ENCODE measurements around the gene PDE3B. TPM values are rescaled to one million over a fixed set of nuclear protein-coding genes. Genes with fewer than 3 reads are reported as not detected.

PDE3B gene
- total RNA-seq, 1 experiment from 2014 or later = 6.7 TPM

DNA sequence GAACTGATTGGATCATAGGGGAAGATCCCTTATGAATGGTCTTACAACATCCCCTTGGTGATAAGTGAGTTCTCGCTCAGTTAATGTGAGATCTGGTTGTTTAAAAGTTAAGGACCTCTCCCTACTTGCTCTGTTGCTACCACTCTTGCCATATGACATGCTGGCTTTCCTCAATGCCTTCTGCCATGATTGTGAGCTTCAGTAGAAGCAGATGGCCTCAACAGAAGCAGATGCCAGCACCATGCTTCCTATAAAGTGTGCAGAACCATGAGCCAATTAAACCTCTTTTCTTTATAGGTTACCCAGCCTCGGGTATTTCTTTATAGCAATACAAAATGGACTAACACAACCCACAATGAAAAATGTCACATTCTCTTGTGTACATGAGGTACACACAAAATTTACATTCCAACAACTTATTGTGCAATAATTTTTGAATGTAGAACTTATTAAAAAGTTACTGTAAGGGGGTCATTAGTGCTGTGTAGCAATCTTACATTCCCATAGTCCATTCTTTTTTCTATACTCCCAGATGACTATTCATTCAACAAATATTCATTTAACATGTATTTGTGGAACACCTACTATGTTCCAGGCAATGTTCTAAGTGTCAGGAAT, 238.1 kb downstream of the PDE3B start:
- TF ChIP-seq, protein P1, sequence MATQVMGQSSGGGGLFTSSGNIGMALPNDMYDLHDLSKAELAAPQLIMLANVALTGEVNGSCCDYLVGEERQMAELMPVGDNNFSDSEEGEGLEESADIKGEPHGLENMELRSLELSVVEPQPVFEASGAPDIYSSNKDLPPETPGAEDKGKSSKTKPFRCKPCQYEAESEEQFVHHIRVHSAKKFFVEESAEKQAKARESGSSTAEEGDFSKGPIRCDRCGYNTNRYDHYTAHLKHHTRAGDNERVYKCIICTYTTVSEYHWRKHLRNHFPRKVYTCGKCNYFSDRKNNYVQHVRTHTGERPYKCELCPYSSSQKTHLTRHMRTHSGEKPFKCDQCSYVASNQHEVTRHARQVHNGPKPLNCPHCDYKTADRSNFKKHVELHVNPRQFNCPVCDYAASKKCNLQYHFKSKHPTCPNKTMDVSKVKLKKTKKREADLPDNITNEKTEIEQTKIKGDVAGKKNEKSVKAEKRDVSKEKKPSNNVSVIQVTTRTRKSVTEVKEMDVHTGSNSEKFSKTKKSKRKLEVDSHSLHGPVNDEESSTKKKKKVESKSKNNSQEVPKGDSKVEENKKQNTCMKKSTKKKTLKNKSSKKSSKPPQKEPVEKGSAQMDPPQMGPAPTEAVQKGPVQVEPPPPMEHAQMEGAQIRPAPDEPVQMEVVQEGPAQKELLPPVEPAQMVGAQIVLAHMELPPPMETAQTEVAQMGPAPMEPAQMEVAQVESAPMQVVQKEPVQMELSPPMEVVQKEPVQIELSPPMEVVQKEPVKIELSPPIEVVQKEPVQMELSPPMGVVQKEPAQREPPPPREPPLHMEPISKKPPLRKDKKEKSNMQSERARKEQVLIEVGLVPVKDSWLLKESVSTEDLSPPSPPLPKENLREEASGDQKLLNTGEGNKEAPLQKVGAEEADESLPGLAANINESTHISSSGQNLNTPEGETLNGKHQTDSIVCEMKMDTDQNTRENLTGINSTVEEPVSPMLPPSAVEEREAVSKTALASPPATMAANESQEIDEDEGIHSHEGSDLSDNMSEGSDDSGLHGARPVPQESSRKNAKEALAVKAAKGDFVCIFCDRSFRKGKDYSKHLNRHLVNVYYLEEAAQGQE (IDR thresholded peaks at IDR 0.05; ENCODE audit: low read depth) = no peak
- no peak for TF ChIP-seq JUND (IDR thresholded peaks at IDR 0.05)
- TF ChIP-seq, protein P2, sequence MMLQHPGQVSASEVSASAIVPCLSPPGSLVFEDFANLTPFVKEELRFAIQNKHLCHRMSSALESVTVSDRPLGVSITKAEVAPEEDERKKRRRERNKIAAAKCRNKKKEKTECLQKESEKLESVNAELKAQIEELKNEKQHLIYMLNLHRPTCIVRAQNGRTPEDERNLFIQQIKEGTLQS (IDR thresholded peaks at IDR 0.05) = no peak
- no peak for TF ChIP-seq SRF (IDR thresholded peaks at IDR 0.05; ENCODE audit: low read depth)
- TF ChIP-seq, protein P3, sequence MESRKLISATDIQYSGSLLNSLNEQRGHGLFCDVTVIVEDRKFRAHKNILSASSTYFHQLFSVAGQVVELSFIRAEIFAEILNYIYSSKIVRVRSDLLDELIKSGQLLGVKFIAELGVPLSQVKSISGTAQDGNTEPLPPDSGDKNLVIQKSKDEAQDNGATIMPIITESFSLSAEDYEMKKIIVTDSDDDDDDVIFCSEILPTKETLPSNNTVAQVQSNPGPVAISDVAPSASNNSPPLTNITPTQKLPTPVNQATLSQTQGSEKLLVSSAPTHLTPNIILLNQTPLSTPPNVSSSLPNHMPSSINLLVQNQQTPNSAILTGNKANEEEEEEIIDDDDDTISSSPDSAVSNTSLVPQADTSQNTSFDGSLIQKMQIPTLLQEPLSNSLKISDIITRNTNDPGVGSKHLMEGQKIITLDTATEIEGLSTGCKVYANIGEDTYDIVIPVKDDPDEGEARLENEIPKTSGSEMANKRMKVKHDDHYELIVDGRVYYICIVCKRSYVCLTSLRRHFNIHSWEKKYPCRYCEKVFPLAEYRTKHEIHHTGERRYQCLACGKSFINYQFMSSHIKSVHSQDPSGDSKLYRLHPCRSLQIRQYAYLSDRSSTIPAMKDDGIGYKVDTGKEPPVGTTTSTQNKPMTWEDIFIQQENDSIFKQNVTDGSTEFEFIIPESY (IDR thresholded peaks at IDR 0.05; ENCODE audit: extremely low read depth, insufficient replicate concordance, low read length) = no peak
- no peak for TF ChIP-seq ELF1 (IDR thresholded peaks at IDR 0.05; ENCODE audit: borderline replicate concordance, low read depth)
- TF ChIP-seq TCF7L2 (IDR thresholded peaks at IDR 0.05; ENCODE audit: borderline replicate concordance, extremely low read depth, insufficient read depth, insufficient read length) = no peak
- no peak for TF ChIP-seq SIN3A (IDR thresholded peaks at IDR 0.05; ENCODE audit: low read depth)
- TF ChIP-seq ZFX (IDR thresholded peaks at IDR 0.05) = no peak
- TF ChIP-seq YY1 (IDR thresholded peaks at IDR 0.05; ENCODE audit: extremely low read depth, insufficient replicate concordance, low read depth, low read length) = no peak
- TF ChIP-seq, protein P4, sequence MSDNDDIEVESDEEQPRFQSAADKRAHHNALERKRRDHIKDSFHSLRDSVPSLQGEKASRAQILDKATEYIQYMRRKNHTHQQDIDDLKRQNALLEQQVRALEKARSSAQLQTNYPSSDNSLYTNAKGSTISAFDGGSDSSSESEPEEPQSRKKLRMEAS (IDR thresholded peaks at IDR 0.05) = no peak
- no peak for TF ChIP-seq EZH2 (IDR thresholded peaks at IDR 0.05)
- no peak for TF ChIP-seq EGR1 (IDR thresholded peaks at IDR 0.05; ENCODE audit: low read depth)
- CTCF ChIA-PET = no interaction called here
- RAD21 ChIA-PET (ENCODE audit: low non-redundant PET in 1 of 2, low total read pairs in 2 of 2, uncharacterized antibody in 2 of 2, unreplicated experiment in 2 of 2) = no interaction called here
- H2AFZ ChIP-seq (ENCODE audit: low read depth, low read length, poor library complexity, severe bottlenecking) = no peak overlapping the region
- H3K4me1 ChIP-seq (ENCODE audit: control insufficient read depth in 1 of 2, insufficient read depth in 2 of 2, low read length in 2 of 2) = no peaks in the 10 kb centered on the region
- DNase-seq (ENCODE audit: low read depth, low spot score) = no peak
- H3K9ac ChIP-seq (ENCODE audit: low read length) = no peak overlapping the region
- intact Hi-C loops (cut with micrococcal nuclease) = no loop called here
- H3K27me3 ChIP-seq (ENCODE audit: insufficient read depth, low read length) = no peaks in the 10 kb centered on the region
- no peaks in the 10 kb centered on the region for H3K9me3 ChIP-seq (ENCODE audit: control insufficient read depth in 1 of 2, insufficient read depth in 1 of 2, low read depth in 1 of 2, low read length in 2 of 2)
- no peaks in the 10 kb centered on the region for H3K79me2 ChIP-seq (ENCODE audit: insufficient read depth, low read length)
- H3K27ac ChIP-seq (ENCODE audit: low read depth, low read length) = no peak overlapping the region
- H3K4me2 ChIP-seq (ENCODE audit: low read length) = no peak overlapping the region
- POLR2A ChIA-PET = interaction anchor here (1.1 kb wide), 1 partner anchor 10 kb away, joined by 3 read pairs; the partner anchor contains the start of gene CYP2R1
- no peaks in the 10 kb centered on the region; a peak in 1 of 4 replicates for H3K36me3 ChIP-seq (ENCODE audit: control insufficient read depth in 1 of 2, insufficient read depth in 2 of 2, low read length in 2 of 2)
- H4K20me1 ChIP-seq (ENCODE audit: insufficient read depth) = no peaks in the 10 kb centered on the region
- H3K4me3 ChIP-seq (replicated peaks in 1 of 2; ENCODE audit: low read depth in 1 of 2, low read length in 2 of 2) = no peak overlapping the region
- no peak for ATAC-seq
- H3K9me2 ChIP-seq (ENCODE audit: insufficient read depth) = no peaks in the 10 kb centered on the region
- BruUV-seq (replicated peaks) = no TSS peak
